GM23338 (cell line): ENCODE results near the gene CTRB1. TPM values are rescaled to one million over a fixed set of nuclear protein-coding genes. Genes with fewer than 3 reads are reported as not detected.

ENCODE experiments used
- ATAC-seq: fragments of 200-7000 bp; cut with Tn5 transposase; 3 replicates; pipeline ENCODE4 v1.9.1; 2020
- DNase-seq: peaks from one replicate; pipeline ENCODE4 v3.0.0-alpha.2; 2015; ENCODE audit warnings: low spot score
- H2AFZ ChIP-seq: fragments of 200-600 bp; sonication (generic); 2 replicates; pipeline ENCODE4 v1.8.0; 2016; ENCODE audit warnings: antibody characterized with exemption, mild to moderate bottlenecking, moderate library complexity
- H3F3A ChIP-seq: fragments of 200-600 bp; sonication (generic); replicated peaks from 2 replicates; pipeline ENCODE4 v1.8.0; 2017; ENCODE audit warnings: antibody characterized with exemption, mixed run types, low read depth
- H3K27ac ChIP-seq: fragments of 200-600 bp; sonication (generic); 2 replicates; pipeline ENCODE4 v1.6.1; 2016; ENCODE audit warnings: low read depth
- H3K27me3 ChIP-seq: fragments of 200-600 bp; sonication (generic); 2 replicates; pipeline ENCODE4 v1.8.0; 2016; ENCODE audit warnings: mild to moderate bottlenecking, mixed run types, moderate library complexity; ENCODE audit not compliant: insufficient read depth
- H3K36me3 ChIP-seq: fragments of 200-600 bp; sonication (generic); 2 replicates; pipeline ENCODE4 v1.8.0; 2016; ENCODE audit warnings: mild to moderate bottlenecking; ENCODE audit not compliant: insufficient read depth
- H3K4me1 ChIP-seq: fragments of 200-600 bp; sonication (generic); 2 replicates; pipeline ENCODE4 v1.8.0; 2016; ENCODE audit warnings: mild to moderate bottlenecking, moderate library complexity; ENCODE audit not compliant: insufficient read depth
- H3K4me2 ChIP-seq: fragments of 200-600 bp; sonication (generic); 2 replicates; pipeline ENCODE4 v1.7.1; 2017; ENCODE audit warnings: mixed run types
- H3K4me3 ChIP-seq: fragments of 200-600 bp; sonication (generic); 2 replicates; pipeline ENCODE4 v1.6.1; 2016; ENCODE audit warnings: mixed run types
- H3K79me2 ChIP-seq: fragments of 200-600 bp; sonication (generic); replicated peaks from 2 replicates; pipeline ENCODE4 v1.8.0; 2017; ENCODE audit warnings: mild to moderate bottlenecking; ENCODE audit not compliant: insufficient read depth
- H3K9me2 ChIP-seq: fragments of 200-600 bp; sonication (generic); 2 replicates; pipeline ENCODE4 v1.8.0; 2017; ENCODE audit not compliant: insufficient read depth
- H4K20me1 ChIP-seq: fragments of 200-600 bp; sonication (generic); replicated peaks from 2 replicates; pipeline ENCODE4 v1.8.0; 2017; ENCODE audit warnings: mild to moderate bottlenecking; ENCODE audit not compliant: insufficient read depth
- H3K27ac Mint-ChIP-seq: 2 replicates; pipeline ENCODE4 v1.8.0; 2020; ENCODE audit warnings: inconsistent platforms, mild to moderate bottlenecking, moderate library complexity, mixed read lengths
- H3K27me3 Mint-ChIP-seq: 3 replicates; pipeline ENCODE4 v1.8.0; 2022; ENCODE audit warnings: low read depth, mild to moderate bottlenecking, moderate library complexity, mixed read lengths, inconsistent platforms; ENCODE audit not compliant: insufficient read depth, poor library complexity
- H3K36me3 Mint-ChIP-seq: 3 replicates; pipeline ENCODE4 v1.8.0; 2021; ENCODE audit warnings: low read depth, mild to moderate bottlenecking, inconsistent platforms, moderate library complexity, mixed read lengths
- H3K4me1 Mint-ChIP-seq: 3 replicates; pipeline ENCODE4 v1.8.0; 2020; ENCODE audit warnings: mild to moderate bottlenecking, inconsistent platforms, mixed read lengths
- H3K4me3 Mint-ChIP-seq: 3 replicates; pipeline ENCODE4 v1.8.0; 2021; ENCODE audit warnings: moderate library complexity, mild to moderate bottlenecking, inconsistent platforms, mixed read lengths
- H3K9me3 Mint-ChIP-seq: 3 replicates; pipeline ENCODE4 v1.8.0; 2020; ENCODE audit warnings: moderate library complexity, mild to moderate bottlenecking, inconsistent platforms, mixed read lengths
- CREB1 ChIP-seq: fragments of 250-450 bp; sonication (Bioruptor Pico); IDR thresholded peaks from 2 replicates; pipeline ENCODE4 v1.5.0; 2020; ENCODE audit warnings: low read depth, mild to moderate bottlenecking, moderate library complexity
- EZH2 ChIP-seq: fragments of 200-600 bp; sonication (generic); IDR thresholded peaks from one replicate; pipeline ENCODE4 v1.8.0; 2017; ENCODE audit warnings: antibody characterized with exemption, mild to moderate bottlenecking, low read depth; ENCODE audit not compliant: unreplicated experiment
- EZH2phosphoT487 ChIP-seq: fragments of 200-600 bp; sonication (generic); IDR thresholded peaks from one replicate; pipeline ENCODE4 v1.8.1; 2018; ENCODE audit warnings: antibody characterized with exemption; ENCODE audit not compliant: unreplicated experiment
- NANOG ChIP-seq: IDR thresholded peaks from 2 replicates; pipeline ENCODE4 v1.6.1; 2016; ENCODE audit warnings: antibody characterized with exemption, borderline replicate concordance
- POLR2AphosphoS5 ChIP-seq: IDR thresholded peaks from 2 replicates; pipeline ENCODE4 v1.6.1; 2016; ENCODE audit warnings: antibody characterized with exemption, low read depth
- STAT1 ChIP-seq: IDR thresholded peaks from one replicate; pipeline ENCODE4 v1.6.1; 2016; ENCODE audit warnings: antibody characterized with exemption; ENCODE audit not compliant: unreplicated experiment
- ZNF114 ChIP-seq: fragments of 250-450 bp; sonication (Bioruptor Pico); IDR thresholded peaks from 2 replicates; pipeline ENCODE4 v1.5.0; 2020; ENCODE audit warnings: mild to moderate bottlenecking, moderate library complexity
- ZNF331 ChIP-seq: fragments of 250-450 bp; sonication (Bioruptor Pico); IDR thresholded peaks from 2 replicates; pipeline ENCODE4 v1.5.0; 2020; ENCODE audit warnings: low read depth, mild to moderate bottlenecking, moderate library complexity
- polyA plus RNA-seq: library from polyadenylated mRNA; unstranded; fragments of >200 nt; fragmentation: Nextera tagmentation; extraction: Ambion mirVana; gene quantifications from 2 replicates; pipeline ENCODE4 v1.2.1, GENCODE V29; 2016
- total RNA-seq: library from RNA; depleted of rRNA; stranded (reverse); fragments of >200 nt; shearing (Covaris generic); gene quantifications from 2 replicates; pipeline ENCODE4 v1.2.3, GENCODE V29; 2014
- TF ChIP-seq, protein P1 (sequence below): fragments of 250-450 bp; sonication (Bioruptor Pico); IDR thresholded peaks from 2 replicates; pipeline ENCODE4 v1.5.0; 2020; ENCODE audit warnings: mild to moderate bottlenecking, moderate library complexity
- TF ChIP-seq, protein P2 (sequence below): IDR thresholded peaks from 2 replicates; pipeline ENCODE4 v1.6.1; 2016; ENCODE audit warnings: antibody characterized with exemption
- TF ChIP-seq, protein P3 (sequence below), 2 experiments: fragments of 200-600 bp in 1 of 2; sonication (generic) in 1 of 2; conservative IDR thresholded peaks; 2 replicates each; pipeline versions ENCODE4 v1.5.1 to v1.6.1; 2016 to 2017; ENCODE audit warnings: antibody characterized with exemption in 2 of 2, low read depth in 2 of 2, mild to moderate bottlenecking in 2 of 2, moderate library complexity in 1 of 2

CTRB1 gene
- total and polyA plus RNA-seq, 2 experiments from 2014 or later = not detected

DNA sequence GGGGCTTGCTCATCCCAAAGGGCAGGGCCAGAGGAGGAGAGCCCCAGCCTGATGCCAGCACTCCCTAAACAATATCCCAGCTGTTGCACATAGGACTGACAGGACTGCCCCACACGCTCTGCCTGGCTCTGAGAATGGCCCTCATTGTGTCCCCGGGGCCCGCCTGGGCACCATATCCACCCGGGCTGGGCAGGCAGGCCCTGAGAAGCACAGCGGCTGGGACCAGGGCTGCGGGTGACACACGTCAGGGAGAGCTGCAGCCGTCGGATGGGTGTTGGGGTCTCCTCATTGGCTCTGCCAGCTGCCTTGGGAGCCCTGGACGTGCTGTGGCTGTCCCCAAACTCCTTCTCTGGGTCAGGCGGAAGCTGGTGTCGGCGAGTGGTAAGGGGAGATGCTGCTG is 28.5 kb downstream of the CTRB1 start:
- Histone ChIP-seq H2AFZ (no peak overlapping the region), H3K27me3 (no peaks in the 10 kb centered on the region), H4K20me1 (peaks cover 60% of the 10 kb centered on the region), H3K36me3 (no peaks in the 10 kb centered on the region), H3K27ac (peak overlapping the region; percentile 93), H3K79me2 (peaks cover 90% of the 10 kb centered on the region), H3K4me2 (no peak overlapping the region; the same call in 1 of the 2 replicates), H3K4me1 (peaks cover 53% of the 10 kb centered on the region), H3K9me2 (no peaks in the 10 kb centered on the region), H3F3A (peaks cover 10% of the 10 kb centered on the region), H3K4me3 (no peak overlapping the region)
- H3K4me3 Mint-ChIP-seq = no peak overlapping the region
- H3K9me3 Mint-ChIP-seq = no peaks in the 10 kb centered on the region; the same call in 1 of the 3 replicates
- DNase-seq = no peak
- H3K27me3 Mint-ChIP-seq = peaks cover 46% of the 10 kb centered on the region
- peak overlapping the region; percentile 85 for H3K27ac Mint-ChIP-seq
- peaks cover 68% of the 10 kb centered on the region for H3K4me1 Mint-ChIP-seq
- H3K36me3 Mint-ChIP-seq = peaks cover 14% of the 10 kb centered on the region
- no peak for ATAC-seq
- TF ChIP-seq CREB1 = no peak
- TF ChIP-seq EZH2 = no peak
- no peak for TF ChIP-seq ZNF331 (CRISPR knock-in tag)
- TF ChIP-seq, protein P1, sequence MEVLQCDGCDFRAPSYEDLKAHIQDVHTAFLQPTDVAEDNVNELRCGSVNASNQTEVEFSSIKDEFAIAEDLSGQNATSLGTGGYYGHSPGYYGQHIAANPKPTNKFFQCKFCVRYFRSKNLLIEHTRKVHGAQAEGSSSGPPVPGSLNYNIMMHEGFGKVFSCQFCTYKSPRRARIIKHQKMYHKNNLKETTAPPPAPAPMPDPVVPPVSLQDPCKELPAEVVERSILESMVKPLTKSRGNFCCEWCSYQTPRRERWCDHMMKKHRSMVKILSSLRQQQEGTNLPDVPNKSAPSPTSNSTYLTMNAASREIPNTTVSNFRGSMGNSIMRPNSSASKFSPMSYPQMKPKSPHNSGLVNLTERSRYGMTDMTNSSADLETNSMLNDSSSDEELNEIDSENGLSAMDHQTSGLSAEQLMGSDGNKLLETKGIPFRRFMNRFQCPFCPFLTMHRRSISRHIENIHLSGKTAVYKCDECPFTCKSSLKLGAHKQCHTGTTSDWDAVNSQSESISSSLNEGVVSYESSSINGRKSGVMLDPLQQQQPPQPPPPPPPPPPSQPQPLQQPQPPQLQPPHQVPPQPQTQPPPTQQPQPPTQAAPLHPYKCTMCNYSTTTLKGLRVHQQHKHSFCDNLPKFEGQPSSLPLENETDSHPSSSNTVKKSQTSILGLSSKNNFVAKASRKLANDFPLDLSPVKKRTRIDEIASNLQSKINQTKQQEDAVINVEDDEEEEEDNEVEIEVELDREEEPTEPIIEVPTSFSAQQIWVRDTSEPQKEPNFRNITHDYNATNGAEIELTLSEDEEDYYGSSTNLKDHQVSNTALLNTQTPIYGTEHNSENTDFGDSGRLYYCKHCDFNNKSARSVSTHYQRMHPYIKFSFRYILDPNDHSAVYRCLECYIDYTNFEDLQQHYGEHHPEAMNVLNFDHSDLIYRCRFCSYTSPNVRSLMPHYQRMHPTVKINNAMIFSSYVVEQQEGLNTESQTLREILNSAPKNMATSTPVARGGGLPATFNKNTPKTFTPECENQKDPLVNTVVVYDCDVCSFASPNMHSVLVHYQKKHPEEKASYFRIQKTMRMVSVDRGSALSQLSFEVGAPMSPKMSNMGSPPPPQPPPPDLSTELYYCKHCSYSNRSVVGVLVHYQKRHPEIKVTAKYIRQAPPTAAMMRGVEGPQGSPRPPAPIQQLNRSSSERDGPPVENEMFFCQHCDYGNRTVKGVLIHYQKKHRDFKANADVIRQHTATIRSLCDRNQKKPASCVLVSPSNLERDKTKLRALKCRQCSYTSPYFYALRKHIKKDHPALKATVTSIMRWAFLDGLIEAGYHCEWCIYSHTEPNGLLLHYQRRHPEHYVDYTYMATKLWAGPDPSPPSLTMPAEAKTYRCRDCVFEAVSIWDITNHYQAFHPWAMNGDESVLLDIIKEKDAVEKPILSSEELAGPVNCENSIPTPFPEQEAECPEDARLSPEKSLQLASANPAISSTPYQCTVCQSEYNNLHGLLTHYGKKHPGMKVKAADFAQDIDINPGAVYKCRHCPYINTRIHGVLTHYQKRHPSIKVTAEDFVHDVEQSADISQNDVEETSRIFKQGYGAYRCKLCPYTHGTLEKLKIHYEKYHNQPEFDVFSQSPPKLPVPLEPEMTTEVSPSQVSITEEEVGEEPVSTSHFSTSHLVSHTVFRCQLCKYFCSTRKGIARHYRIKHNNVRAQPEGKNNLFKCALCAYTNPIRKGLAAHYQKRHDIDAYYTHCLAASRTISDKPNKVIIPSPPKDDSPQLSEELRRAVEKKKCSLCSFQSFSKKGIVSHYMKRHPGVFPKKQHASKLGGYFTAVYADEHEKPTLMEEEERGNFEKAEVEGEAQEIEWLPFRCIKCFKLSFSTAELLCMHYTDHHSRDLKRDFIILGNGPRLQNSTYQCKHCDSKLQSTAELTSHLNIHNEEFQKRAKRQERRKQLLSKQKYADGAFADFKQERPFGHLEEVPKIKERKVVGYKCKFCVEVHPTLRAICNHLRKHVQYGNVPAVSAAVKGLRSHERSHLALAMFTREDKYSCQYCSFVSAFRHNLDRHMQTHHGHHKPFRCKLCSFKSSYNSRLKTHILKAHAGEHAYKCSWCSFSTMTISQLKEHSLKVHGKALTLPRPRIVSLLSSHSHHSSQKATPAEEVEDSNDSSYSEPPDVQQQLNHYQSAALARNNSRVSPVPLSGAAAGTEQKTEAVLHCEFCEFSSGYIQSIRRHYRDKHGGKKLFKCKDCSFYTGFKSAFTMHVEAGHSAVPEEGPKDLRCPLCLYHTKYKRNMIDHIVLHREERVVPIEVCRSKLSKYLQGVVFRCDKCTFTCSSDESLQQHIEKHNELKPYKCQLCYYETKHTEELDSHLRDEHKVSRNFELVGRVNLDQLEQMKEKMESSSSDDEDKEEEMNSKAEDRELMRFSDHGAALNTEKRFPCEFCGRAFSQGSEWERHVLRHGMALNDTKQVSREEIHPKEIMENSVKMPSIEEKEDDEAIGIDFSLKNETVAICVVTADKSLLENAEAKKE (CRISPR knock-in tag) = no peak
- TF ChIP-seq POLR2AphosphoS5 = no peak
- TF ChIP-seq STAT1 = no peak
- TF ChIP-seq ZNF114 (CRISPR knock-in tag) = no peak
- no peak for TF ChIP-seq EZH2phosphoT487
- no peak for TF ChIP-seq NANOG
- TF ChIP-seq, protein P2, sequence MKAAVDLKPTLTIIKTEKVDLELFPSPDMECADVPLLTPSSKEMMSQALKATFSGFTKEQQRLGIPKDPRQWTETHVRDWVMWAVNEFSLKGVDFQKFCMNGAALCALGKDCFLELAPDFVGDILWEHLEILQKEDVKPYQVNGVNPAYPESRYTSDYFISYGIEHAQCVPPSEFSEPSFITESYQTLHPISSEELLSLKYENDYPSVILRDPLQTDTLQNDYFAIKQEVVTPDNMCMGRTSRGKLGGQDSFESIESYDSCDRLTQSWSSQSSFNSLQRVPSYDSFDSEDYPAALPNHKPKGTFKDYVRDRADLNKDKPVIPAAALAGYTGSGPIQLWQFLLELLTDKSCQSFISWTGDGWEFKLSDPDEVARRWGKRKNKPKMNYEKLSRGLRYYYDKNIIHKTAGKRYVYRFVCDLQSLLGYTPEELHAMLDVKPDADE = no peak
- TF ChIP-seq, protein P3, sequence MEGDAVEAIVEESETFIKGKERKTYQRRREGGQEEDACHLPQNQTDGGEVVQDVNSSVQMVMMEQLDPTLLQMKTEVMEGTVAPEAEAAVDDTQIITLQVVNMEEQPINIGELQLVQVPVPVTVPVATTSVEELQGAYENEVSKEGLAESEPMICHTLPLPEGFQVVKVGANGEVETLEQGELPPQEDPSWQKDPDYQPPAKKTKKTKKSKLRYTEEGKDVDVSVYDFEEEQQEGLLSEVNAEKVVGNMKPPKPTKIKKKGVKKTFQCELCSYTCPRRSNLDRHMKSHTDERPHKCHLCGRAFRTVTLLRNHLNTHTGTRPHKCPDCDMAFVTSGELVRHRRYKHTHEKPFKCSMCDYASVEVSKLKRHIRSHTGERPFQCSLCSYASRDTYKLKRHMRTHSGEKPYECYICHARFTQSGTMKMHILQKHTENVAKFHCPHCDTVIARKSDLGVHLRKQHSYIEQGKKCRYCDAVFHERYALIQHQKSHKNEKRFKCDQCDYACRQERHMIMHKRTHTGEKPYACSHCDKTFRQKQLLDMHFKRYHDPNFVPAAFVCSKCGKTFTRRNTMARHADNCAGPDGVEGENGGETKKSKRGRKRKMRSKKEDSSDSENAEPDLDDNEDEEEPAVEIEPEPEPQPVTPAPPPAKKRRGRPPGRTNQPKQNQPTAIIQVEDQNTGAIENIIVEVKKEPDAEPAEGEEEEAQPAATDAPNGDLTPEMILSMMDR (conservative IDR thresholded peaks at IDR 0.05; ENCODE audit: low read depth in 2 of 2) = no peak
